ENCODE data around the gene SBF2.

Gene SBF2

DNA sequence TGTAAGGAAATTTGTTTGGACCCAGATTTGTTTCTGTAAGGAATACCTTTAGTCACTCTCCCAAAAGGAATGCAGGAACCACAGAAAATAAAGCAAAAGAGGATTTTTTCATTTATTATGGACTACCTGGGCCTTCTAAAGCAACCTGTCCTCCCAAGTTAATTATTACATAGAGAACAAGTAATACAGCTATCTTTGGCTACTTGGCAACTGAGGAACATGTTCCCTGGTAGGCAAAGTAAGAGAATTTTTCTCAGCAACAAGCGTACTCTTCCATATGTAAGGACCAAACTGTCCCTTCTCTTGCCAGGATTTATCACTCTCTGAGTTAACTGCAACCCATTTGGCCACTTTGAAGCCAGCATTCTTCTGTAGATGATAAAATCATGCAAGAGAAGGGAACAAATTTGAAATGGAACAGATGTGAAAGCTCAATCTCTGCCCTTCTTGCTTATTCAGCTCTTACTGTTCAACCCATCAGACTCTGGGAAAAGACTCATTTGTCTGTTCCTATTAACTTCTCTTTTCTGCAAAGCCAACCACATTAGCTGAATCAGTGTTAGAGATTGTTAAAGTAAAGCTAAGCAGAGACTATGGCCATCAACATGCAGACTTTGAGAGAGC lies 440.0 kb downstream of the SBF2 start:
- in situ Hi-C loops (cut with MboI; ENCODE audit: low sequenced_read_pairs, unreplicated experiment): loop anchor here (25.0 kb wide), 1 partner anchor 458 kb away; the partner anchor contains the start of gene ADM
- DNase-seq (ENCODE audit: low spot score): no peak
- TF ChIP-seq CTCF (IDR thresholded peaks at IDR 0.05; ENCODE audit: borderline replicate concordance, control extremely low read depth, extremely low read depth, insufficient read depth, missing control alignments): no peak

DNA sequence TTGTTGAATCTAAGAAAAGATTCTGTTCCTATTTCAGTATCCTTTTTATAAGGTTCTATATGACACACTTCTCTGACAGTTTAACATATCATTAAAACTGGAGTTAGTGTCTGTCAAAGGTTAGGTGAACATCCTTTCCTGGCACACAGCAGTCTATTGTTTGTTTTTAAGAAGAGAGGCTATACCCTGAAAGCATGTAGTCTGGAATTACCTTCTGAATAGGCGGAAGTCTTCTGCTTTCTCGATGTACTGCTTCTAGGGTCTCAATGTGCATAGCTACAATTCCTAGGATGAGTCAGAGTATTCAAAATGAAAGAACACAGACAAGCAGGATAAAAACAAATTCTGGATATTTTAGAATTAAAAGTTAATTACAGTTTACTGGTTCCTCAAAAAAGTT lies 441.6 kb downstream of the SBF2 start:
- DNase-seq (ENCODE audit: low spot score): no peak
- in situ Hi-C loops (cut with MboI; ENCODE audit: low sequenced_read_pairs, unreplicated experiment): loop anchor here (25.0 kb wide), 1 partner anchor 460 kb away; the partner anchor contains the start of gene ADM
- no peak for TF ChIP-seq CTCF (IDR thresholded peaks at IDR 0.05; ENCODE audit: borderline replicate concordance, control extremely low read depth, extremely low read depth, insufficient read depth, missing control alignments)

- no peak for DNase-seq (ENCODE audit: low spot score)
- in situ Hi-C loops (cut with MboI; ENCODE audit: low sequenced_read_pairs, unreplicated experiment): loop anchor here (25.0 kb wide), 1 partner anchor 461 kb away; the partner anchor contains the start of gene ADM
- no peak for TF ChIP-seq CTCF (IDR thresholded peaks at IDR 0.05; ENCODE audit: borderline replicate concordance, control extremely low read depth, extremely low read depth, insufficient read depth, missing control alignments)
These were observed 442.7 kb downstream of the SBF2 start for GRCh38 chr11:9851366-9851765.

DNA sequence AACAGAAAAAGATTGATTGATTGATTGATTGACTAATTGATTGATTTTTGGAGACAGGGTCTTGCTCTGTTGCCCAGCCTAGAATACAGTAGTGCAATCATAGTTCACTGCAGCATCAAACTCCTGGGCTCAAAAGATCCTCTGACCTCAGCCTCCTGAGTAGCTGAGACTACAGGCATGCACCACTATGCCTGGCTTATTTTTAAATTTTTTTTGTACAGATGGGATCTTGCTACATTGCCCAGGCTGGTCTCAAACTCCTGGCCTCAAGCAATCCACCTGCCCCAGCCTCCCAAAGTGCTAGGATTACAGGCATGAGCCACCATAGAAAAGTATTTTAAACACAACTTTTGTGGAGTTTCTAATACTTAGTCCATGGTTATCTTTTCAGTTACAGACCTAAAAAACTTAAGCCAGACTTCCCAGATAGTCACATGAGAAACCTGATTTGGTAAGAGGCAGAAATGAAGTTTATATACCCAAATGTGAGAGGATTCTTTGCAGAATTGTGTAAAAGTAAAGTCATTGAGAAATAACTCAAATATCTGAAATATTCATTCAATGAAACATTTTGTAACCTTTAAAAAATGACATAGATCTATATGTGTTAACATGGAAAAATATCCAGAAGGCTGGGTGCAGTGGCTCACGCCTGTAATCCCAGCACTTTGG lies 443.7 kb downstream of the SBF2 start:
- no peak for TF ChIP-seq CTCF (IDR thresholded peaks at IDR 0.05; ENCODE audit: borderline replicate concordance, control extremely low read depth, extremely low read depth, insufficient read depth, missing control alignments)
- in situ Hi-C loops (cut with MboI; ENCODE audit: low sequenced_read_pairs, unreplicated experiment): loop anchor here (25.0 kb wide), 1 partner anchor 462 kb away; the partner anchor contains the start of gene ADM
- DNase-seq (ENCODE audit: low spot score): no peak

GRCh38 chr11:9849389-9849788 lies 444.6 kb downstream of the SBF2 start:
- no peak for DNase-seq (ENCODE audit: low spot score)
- TF ChIP-seq CTCF (IDR thresholded peaks at IDR 0.05; ENCODE audit: borderline replicate concordance, control extremely low read depth, extremely low read depth, insufficient read depth, missing control alignments): no peak
- in situ Hi-C loops (cut with MboI; ENCODE audit: low sequenced_read_pairs, unreplicated experiment): no loop called here

DNA sequence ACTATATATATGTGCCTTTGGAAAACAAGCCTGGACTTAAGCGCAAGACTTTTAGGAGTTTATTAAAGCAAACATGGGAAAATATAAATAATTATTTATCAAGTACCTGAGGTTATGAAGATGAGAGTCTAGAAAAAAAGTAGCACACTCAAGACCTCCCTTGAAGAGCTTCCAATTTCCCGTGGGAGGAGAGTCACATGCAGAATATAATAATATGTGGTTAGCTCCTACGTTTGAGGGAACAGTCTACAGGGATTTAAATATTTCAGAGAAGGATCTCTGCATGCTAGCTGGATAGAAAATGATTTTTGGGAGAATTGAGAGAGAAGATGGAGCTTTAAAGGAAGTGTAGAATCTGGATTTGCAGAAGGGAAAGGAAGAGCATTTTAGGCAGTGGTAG lies 446.4 kb downstream of the SBF2 start:
- TF ChIP-seq CTCF (IDR thresholded peaks at IDR 0.05; ENCODE audit: borderline replicate concordance, control extremely low read depth, extremely low read depth, insufficient read depth, missing control alignments): no peak
- in situ Hi-C loops (cut with MboI; ENCODE audit: low sequenced_read_pairs, unreplicated experiment): no loop called here
- no peak for DNase-seq (ENCODE audit: low spot score)
